Cardiac muscle cell (in vitro differentiated cells and primary cell): ENCODE results near the gene TNFRSF1B. TPM values are rescaled to one million over a fixed set of nuclear protein-coding genes. Genes with fewer than 3 reads are reported as not detected.

ENCODE experiments used
- DNase-seq, 2 donors: peaks; one replicate each; pipeline versions ENCODE4 v3.0.0 to v3.0.0-alpha.2; 2010 to 2017; ENCODE audit warnings: low read depth in 1 of 2, low spot score in 1 of 2
- H3K27ac ChIP-seq: fragments of 200-600 bp; sonication (generic); 2 replicates; pipeline ENCODE4 v1.5.1; 2016
- H3K27me3 ChIP-seq: fragments of 200-600 bp; sonication (generic); 2 replicates; pipeline ENCODE4 v1.6.0; 2016; ENCODE audit warnings: control low read depth
- H3K36me3 ChIP-seq: fragments of 200-600 bp; sonication (generic); 2 replicates; pipeline ENCODE4 v1.5.1; 2016; ENCODE audit warnings: control low read depth
- H3K4me1 ChIP-seq: fragments of 200-600 bp; sonication (generic); 2 replicates; pipeline ENCODE4 v1.8.1; 2017; ENCODE audit warnings: low read depth, mild to moderate bottlenecking, mixed run types
- H3K4me3 ChIP-seq: fragments of 200-600 bp; sonication (generic); 2 replicates; pipeline ENCODE4 v1.5.1; 2016; ENCODE audit warnings: mild to moderate bottlenecking
- H3K9me3 ChIP-seq: fragments of 200-600 bp; sonication (generic); 2 replicates; pipeline ENCODE4 v1.5.1; 2017; ENCODE audit warnings: low read depth, mild to moderate bottlenecking, control low read depth
- polyA plus RNA-seq: library from polyadenylated mRNA; unstranded; fragments of >200 nt; fragmentation: Nextera tagmentation; extraction: Ambion mirVana; gene quantifications from 2 replicates; pipeline ENCODE4 v1.2.1, GENCODE V29; 2016
- total RNA-seq: library from RNA; depleted of rRNA; stranded (reverse); fragments of >200 nt; gene quantifications from 2 replicates; pipeline ENCODE4 v1.2.3, GENCODE V29; 2016
- TF ChIP-seq, protein P1 (sequence below): IDR thresholded peaks from 2 replicates; pipeline ENCODE4 v1.5.1; 2012; ENCODE audit warnings: low read depth, mild to moderate bottlenecking, low read length

TNFRSF1B gene
- total and polyA plus RNA-seq, 2 experiments from 2014 or later, result 0.27 TPM; not detected in 1

DNA sequence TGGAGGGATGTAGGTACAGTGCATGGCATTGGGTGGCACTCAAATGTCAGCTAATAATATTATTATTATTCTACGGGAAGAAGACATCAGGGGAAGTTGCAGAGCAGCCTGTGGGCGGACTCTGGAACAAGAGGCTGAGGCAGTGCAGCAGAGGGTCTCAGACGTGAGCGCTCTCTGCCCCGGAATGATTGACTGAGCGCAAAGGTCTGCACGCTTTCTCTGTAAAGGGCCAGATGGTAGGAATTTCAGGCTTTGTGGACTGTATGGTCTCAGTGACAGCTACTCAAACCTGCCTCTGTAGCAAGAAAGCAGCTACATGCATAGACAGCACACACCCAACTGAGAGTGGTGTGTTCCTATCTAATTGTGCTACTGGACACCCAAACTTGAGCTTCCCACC is 33.4 kb downstream of the TNFRSF1B start:
- DNase-seq, result no peak
- H3K27ac ChIP-seq, result no peak overlapping the region
- H3K27me3 ChIP-seq, result no peaks in the 10 kb centered on the region
- no peaks in the 10 kb centered on the region for H3K4me1 ChIP-seq
- TF ChIP-seq, protein P1, sequence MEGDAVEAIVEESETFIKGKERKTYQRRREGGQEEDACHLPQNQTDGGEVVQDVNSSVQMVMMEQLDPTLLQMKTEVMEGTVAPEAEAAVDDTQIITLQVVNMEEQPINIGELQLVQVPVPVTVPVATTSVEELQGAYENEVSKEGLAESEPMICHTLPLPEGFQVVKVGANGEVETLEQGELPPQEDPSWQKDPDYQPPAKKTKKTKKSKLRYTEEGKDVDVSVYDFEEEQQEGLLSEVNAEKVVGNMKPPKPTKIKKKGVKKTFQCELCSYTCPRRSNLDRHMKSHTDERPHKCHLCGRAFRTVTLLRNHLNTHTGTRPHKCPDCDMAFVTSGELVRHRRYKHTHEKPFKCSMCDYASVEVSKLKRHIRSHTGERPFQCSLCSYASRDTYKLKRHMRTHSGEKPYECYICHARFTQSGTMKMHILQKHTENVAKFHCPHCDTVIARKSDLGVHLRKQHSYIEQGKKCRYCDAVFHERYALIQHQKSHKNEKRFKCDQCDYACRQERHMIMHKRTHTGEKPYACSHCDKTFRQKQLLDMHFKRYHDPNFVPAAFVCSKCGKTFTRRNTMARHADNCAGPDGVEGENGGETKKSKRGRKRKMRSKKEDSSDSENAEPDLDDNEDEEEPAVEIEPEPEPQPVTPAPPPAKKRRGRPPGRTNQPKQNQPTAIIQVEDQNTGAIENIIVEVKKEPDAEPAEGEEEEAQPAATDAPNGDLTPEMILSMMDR, result no peak
- H3K9me3 ChIP-seq, result no peaks in the 10 kb centered on the region
- H3K4me3 ChIP-seq, result no peak overlapping the region
- H3K36me3 ChIP-seq, result no peaks in the 10 kb centered on the region

DNA sequence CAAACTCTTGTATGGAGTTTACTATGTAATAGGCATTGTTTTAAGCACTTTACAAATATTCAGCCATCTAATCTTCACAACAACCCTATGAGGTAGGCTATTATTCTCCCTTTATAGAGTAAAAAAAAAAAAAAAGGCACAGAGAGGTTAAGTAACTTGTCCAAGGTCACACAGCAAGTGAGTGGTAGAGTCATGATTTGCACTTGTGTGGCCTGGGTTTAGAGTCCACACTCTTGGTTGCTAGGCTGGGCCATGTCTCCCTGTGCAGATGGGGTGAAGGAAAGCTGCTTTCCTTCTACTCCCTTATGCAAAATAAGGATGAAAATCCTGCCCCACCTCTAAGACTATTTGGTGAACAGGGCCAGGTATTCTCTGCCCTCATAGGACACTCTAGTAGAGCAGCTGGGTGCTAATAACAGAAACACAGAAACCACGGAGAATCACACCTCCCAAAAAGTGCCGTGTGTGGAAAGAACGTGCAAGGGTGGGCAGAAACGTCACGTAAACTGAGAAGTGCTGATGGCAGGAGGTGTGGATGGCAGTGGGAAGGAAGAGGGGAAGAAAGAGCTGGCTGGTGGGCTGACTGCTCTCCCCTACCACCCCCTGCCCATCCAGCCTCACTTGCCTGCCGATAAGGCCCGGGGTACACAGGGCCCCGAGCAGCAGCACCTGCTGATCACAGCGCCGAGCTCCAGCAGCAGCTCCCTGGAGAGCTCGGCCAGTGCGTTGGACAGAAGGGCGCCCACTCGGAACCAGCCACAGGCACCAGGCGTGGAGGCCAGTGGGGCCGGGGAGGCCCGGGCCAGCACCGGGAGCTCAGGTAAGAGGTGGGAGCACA is 34.8 kb downstream of the TNFRSF1B start:
- Histone ChIP-seq H3K27me3 (no peaks in the 10 kb centered on the region), H3K9me3 (no peaks in the 10 kb centered on the region), H3K27ac (no peak overlapping the region), H3K4me1 (no peaks in the 10 kb centered on the region), H3K4me3 (no peak overlapping the region), H3K36me3 (no peaks in the 10 kb centered on the region)
- TF ChIP-seq, protein P1, result no peak
- DNase-seq, result no peak

DNA sequence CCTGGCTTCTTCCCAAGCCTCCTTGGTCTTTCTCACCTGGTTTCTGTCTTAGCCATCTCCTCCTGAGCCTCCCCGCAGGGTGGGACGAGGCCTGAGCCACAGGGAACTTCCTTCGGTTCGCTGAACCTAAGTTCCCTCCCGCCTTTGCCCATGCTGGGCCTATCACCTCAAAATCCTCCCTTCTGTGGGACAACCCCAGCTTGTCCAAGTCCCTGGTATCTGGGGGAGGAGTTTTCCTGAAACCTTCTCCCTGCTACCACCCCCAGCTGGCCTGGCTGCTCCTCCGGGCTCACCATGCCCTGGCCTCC is 35.4 kb downstream of the TNFRSF1B start:
- TF ChIP-seq, protein P1, result no peak
- H3K27me3 ChIP-seq, result no peaks in the 10 kb centered on the region
- no peaks in the 10 kb centered on the region for H3K9me3 ChIP-seq
- H3K36me3 ChIP-seq, result no peaks in the 10 kb centered on the region
- H3K4me3 ChIP-seq, result no peak overlapping the region
- DNase-seq, result no peak
- H3K4me1 ChIP-seq, result no peaks in the 10 kb centered on the region
- no peak overlapping the region for H3K27ac ChIP-seq

DNA sequence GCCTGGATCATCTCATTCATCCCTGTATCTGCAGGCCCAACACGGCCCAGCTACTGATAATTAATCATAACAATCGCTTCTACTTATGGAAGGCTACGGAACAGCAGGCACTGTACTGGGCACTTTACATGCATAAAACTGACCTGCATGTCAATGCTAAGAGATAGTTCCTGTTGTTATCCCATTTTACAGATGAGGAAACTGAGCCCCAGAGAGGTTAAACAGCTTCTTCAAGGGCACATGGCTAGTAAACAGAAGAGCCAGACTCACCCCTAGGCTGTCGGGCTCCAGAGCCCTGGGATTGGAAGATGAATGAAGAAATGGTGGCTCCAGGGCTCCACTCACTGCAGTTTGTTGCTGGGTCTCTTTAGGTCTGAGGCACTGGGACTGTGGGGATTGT is 35.8 kb downstream of the TNFRSF1B start:
- Histone ChIP-seq H3K27me3 (no peaks in the 10 kb centered on the region), H3K4me1 (no peaks in the 10 kb centered on the region), H3K36me3 (no peaks in the 10 kb centered on the region), H3K4me3 (no peak overlapping the region), H3K9me3 (no peaks in the 10 kb centered on the region), H3K27ac (no peak overlapping the region)
- no peak for DNase-seq
- TF ChIP-seq, protein P1, result no peak

DNA sequence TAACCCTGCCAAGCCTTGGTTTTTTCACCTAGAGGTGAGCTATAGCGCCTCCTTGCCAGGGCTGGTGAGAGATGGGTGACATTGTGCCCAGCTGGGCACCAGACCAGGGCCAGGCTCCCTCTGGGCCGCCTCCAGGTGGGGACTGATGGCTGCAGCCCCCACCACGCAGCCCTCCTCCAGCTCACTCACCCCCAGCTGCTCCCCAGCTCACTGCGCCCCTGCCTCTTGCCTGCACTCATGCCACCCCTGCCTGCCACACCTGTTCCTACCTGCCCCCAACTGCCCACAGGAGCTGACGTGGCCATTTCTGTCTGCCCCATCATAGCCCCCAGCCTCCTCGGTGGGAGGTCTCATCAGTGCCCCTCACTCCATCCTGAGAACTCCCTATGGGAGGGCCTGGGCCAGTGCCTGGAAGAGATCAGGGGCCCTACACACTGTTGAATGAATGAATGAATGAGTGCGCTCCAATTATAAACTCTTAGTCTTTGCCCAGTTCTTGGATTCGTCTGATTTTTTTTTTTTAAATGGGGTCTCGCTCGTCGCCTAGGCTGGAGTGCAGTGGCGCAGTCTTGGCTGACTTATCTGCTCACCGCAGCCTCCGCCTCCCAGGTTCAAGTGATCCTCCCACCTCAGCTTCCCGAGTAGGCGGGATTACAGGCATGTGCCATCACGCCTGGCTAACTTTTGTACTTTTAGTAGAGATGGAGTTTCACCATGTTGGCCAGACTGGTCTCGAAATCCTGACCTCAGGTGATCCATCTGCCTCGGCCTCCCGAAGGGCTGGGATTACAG is 36.6 kb downstream of the TNFRSF1B start:
- H3K27me3 ChIP-seq, result no peaks in the 10 kb centered on the region
- H3K27ac ChIP-seq, result no peak overlapping the region
- no peaks in the 10 kb centered on the region for H3K9me3 ChIP-seq
- DNase-seq, result no peak
- TF ChIP-seq, protein P1, result no peak
- no peaks in the 10 kb centered on the region for H3K36me3 ChIP-seq
- H3K4me3 ChIP-seq, result no peak overlapping the region
- no peaks in the 10 kb centered on the region for H3K4me1 ChIP-seq
